Stimulated activated effector memory CD8-positive, alpha-beta T cell treated with anti-CD3 and anti-CD28 coated beads, Interleukin-12 subunit alpha, Interleukin-12 subunit beta, amount 100 ng/mL, for 72 hours (primary cell): Measurements from ENCODE around the gene COPG1.
"Not testable (repeated sequence)": the region's sequence is repeated elsewhere in the genome, so short reads cannot be mapped to it uniquely, and the experiment has no call there.

Experiments
- ATAC-seq: fragments of 150-1000 bp; cut with Tn5 transposase; 2 replicates; pipeline ENCODE4 v1.10.0; 2021
- DNase-seq, 2 donors: peaks; one replicate each; pipeline ENCODE4 v3.0.0; 2021 to 2022; ENCODE audit warnings: low spot score in 2 of 2
- H3K27ac Mint-ChIP-seq: one replicate; pipeline ENCODE4 v1.8.0; 2022; ENCODE audit warnings: mild to moderate bottlenecking, mixed read lengths
- H3K36me3 Mint-ChIP-seq: one replicate; pipeline ENCODE4 v1.8.0; 2022; ENCODE audit warnings: mild to moderate bottlenecking, mixed read lengths
- H3K4me1 Mint-ChIP-seq: one replicate; pipeline ENCODE4 v1.8.0; 2022; ENCODE audit warnings: mixed read lengths
- H3K4me3 Mint-ChIP-seq: one replicate; pipeline ENCODE4 v1.8.0; 2022; ENCODE audit warnings: mild to moderate bottlenecking, mixed read lengths
- H3K9me3 Mint-ChIP-seq: one replicate; pipeline ENCODE4 v1.8.0; 2022; ENCODE audit warnings: mixed read lengths

The COPG1 gene

DNA sequence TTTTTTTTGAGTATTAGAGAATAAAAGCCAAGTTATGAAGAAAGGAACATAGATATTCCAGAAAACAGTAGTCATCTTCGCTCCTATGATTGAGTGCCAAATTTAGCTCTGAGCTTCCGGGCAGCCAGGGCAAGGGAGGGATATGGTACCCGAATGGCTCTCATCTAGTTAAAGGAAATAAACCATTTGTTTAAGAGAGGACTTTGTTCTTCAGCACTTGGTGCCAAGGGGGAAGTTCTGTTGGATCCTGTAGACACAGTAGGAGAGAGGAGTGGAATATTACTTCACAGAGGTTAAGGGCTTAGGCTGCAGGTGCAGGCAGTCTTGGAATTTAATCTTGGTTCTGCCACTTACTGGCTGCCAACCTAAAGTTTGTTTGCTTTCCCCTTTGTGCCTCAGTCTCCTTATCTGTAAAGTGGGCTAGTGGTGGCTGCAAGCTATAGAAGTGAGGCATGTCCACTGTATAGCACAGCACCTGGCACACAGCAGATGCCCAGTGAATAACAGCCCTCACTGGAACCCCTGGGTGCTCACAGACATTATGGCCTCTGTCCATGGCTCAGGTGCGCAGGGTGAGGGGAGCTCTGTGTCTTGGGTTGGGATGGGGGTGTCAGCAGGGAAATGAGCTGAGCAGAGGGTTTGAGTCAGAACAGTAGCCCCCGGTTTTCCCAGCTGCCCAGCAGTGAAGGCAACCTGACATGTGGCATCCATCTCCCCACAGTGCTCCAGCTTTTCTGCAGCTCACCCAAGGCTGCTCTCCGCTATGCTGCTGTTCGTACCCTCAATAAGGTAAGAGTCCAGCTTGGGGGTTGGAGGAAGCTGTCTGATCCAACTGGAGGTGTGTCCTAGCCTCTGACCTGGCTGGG is 10.4 kb downstream of the COPG1 start:
- Mint-ChIP-seq H3K4me3 (no peak overlapping the region), H3K9me3 (no peaks in the 10 kb centered on the region), H3K4me1 (peaks cover 24% of the 10 kb centered on the region), H3K27ac (peak overlapping the region; percentile 29), H3K36me3 (peaks cover 100% of the 10 kb centered on the region)
- DNase-seq (no peak), ATAC-seq (no peak)

- DNase-seq, result no peak
- Mint-ChIP-seq H3K36me3 (peaks cover 100% of the 10 kb centered on the region), H3K9me3 (no peaks in the 10 kb centered on the region), H3K4me3 (no peak overlapping the region), H3K4me1 (peaks cover 22% of the 10 kb centered on the region), H3K27ac (no peak overlapping the region)
- no peak for ATAC-seq
Observed at GRCh38 chr3:129260606-129261005, 11.2 kb downstream of the COPG1 start.

DNA sequence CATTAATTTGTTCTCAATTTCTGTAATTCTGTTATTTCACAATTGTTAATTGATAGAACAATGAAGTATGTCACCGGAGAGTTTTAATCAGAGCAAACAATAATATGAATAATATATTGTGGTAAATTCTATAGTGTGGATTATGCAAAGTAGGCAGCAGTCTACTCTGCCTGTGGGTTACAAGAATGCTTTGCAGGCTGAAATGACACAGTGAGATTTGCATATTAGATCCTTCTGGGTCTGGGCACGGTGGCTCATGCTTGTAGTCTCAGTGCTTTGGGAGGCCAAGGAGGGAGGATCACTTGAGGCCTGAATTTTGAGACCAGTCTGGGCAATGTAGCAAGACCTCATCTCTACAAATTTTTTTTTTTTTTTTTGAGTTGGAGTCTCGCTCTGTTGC is 12.5 kb downstream of the COPG1 start:
- DNase-seq (no peak), ATAC-seq (no peak)
- Mint-ChIP-seq H3K4me3 (no peak overlapping the region), H3K9me3 (no peaks in the 10 kb centered on the region), H3K4me1 (peaks cover 22% of the 10 kb centered on the region), H3K36me3 (peaks cover 100% of the 10 kb centered on the region), H3K27ac (no peak overlapping the region)

DNA sequence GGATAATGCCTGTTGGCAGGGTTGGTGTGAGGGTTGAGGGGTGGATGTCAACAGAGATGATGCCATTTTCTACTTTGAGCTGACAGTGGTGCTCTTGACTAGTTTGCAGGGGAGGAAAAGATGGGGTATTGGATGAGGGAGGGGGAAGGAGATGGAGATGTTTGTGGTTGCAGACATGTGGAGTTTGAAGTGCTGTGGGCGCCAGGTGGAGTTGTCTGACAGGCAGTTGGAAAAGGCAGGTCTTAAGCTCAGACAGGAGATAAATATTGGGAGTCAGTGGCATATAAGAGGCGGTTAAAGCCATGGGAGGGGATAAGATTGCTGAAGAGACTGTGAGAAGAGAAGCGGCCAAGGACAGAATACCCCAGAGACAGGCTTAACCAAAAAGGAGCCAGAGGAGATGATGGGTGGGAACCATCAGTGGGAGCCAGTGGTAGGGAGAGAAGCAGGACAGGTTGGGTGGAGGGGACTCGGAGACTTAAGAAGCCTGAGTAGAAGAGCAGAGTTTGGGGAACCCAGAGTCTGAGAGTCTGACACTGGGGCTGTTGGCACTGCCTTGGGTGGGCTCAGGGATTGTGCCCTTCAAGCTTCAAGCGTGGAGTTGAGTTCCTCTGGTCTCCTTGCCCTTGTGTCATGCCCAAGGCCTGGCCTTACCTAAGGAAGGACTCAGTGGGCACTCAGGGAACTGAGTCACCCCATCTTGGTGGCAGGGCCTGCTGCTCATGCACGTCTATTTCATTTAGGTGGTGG is 13.9 kb downstream of the COPG1 start:
- peaks cover 22% of the 10 kb centered on the region for H3K4me1 Mint-ChIP-seq
- no peak overlapping the region for H3K4me3 Mint-ChIP-seq
- no peak for ATAC-seq
- H3K9me3 Mint-ChIP-seq, result no peaks in the 10 kb centered on the region
- H3K36me3 Mint-ChIP-seq, result peaks cover 100% of the 10 kb centered on the region
- no peak for DNase-seq
- peak overlapping the region; percentile 41 for H3K27ac Mint-ChIP-seq

DNA sequence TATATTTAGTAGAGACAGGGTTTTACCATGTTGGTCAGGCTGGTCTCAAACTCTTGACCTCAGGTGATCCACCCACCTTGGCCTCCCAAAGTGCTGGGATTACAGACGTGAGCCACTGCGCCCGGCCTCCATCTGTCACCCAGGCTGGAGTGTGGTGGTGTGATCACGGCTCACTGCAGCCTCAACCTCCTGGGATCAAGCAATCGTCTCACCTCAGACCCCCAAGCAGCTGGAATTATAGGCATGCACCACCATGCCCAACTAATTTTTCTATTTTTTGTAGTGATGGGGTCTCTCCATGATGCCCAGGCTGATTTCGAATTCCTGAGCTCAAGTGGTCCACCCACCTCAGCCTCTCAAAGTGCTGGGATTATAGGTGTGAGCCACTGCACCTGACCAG is 15.6 kb downstream of the COPG1 start:
- peaks cover 22% of the 10 kb centered on the region for H3K4me1 Mint-ChIP-seq

GRCh38 chr3:129266651-129267050 is 17.2 kb downstream of the COPG1 start:
- no peak overlapping the region for H3K4me3 Mint-ChIP-seq
- DNase-seq (no peak), ATAC-seq (no peak)
- H3K27ac Mint-ChIP-seq, result no peak overlapping the region
- H3K36me3 Mint-ChIP-seq, result peaks cover 100% of the 10 kb centered on the region
- H3K9me3 Mint-ChIP-seq, result no peaks in the 10 kb centered on the region
- H3K4me1 Mint-ChIP-seq, result peaks cover 11% of the 10 kb centered on the region

More for the DNA sequence above, 15.6 kb downstream of the COPG1 start:
- not testable (repeated sequence) for DNase-seq, ATAC-seq, H3K27ac Mint-ChIP-seq, H3K9me3 Mint-ChIP-seq, H3K4me3 Mint-ChIP-seq
- H3K36me3 Mint-ChIP-seq, result peaks cover 100% of the 10 kb centered on the region

GRCh38 chr3:129268396-129268795 is 19.0 kb downstream of the COPG1 start:
- H3K9me3 Mint-ChIP-seq, result no peaks in the 10 kb centered on the region
- H3K27ac Mint-ChIP-seq, result peak overlapping the region; percentile 61
- no peak overlapping the region for H3K4me3 Mint-ChIP-seq
- peaks cover 100% of the 10 kb centered on the region for H3K36me3 Mint-ChIP-seq
- no peak for DNase-seq
- H3K4me1 Mint-ChIP-seq, result peaks cover under 1% of the 10 kb centered on the region
- ATAC-seq, result no peak

DNA sequence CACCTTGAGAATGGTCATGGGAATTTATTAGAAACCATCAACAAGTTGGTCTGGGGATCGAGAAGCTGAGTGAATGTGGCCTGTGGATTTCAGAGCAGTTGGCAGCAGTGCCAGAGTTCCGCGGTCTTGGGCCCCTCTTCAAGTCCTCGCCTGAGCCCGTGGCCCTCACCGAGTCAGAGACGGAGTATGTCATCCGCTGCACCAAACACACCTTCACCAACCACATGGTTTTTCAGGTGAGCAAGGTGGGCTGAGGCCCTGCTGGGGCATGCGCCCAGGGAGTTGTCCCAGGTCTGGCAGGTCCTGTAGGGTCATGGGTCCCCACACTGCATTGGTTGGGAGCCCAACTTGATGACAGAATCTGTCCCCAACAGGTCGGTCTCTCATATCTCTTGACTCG is 22.3 kb downstream of the COPG1 start:
- DNase-seq (no peak), ATAC-seq (no peak)
- peak overlapping the region; percentile 20 for H3K27ac Mint-ChIP-seq
- H3K4me1 Mint-ChIP-seq, result peaks cover 11% of the 10 kb centered on the region
- H3K36me3 Mint-ChIP-seq, result peaks cover 100% of the 10 kb centered on the region
- H3K4me3 Mint-ChIP-seq, result no peak overlapping the region
- H3K9me3 Mint-ChIP-seq, result no peaks in the 10 kb centered on the region

GRCh38 chr3:129276385-129276784 is 27.0 kb downstream of the COPG1 start:
- H3K27ac Mint-ChIP-seq, result no peak overlapping the region
- peaks cover 97% of the 10 kb centered on the region for H3K36me3 Mint-ChIP-seq

DNA sequence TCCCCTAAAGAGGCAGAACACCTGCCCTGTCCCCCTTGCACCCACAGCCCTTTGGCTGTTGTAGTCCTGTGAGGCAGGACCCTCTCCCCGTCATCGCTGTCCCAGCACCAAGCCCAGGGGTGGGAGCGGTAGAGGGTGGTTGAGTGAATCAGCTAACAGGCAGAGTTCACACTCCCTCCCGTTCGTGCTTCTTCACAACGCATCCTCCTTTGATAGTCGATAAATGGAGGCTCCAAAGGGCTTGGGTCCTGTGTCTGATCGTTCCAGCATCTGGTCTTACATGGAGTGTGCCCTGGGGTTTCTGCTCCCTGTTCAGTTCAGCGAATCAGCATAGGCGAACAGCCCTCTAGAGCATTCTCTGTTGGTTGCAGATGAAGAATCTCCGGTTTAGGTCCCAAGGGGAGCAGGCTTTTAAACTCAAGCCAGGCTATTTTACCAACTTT is 28.4 kb downstream of the COPG1 start:
- Mint-ChIP-seq H3K36me3 (peaks cover 94% of the 10 kb centered on the region), H3K9me3 (no peaks in the 10 kb centered on the region), H3K4me3 (peak overlapping the region; percentile 92), H3K27ac (peak overlapping the region; percentile 96), H3K4me1 (peaks cover 57% of the 10 kb centered on the region)
- DNase-seq (no peak), ATAC-seq (no peak)

More at GRCh38 chr3:129276385-129276784, 27.0 kb downstream of the COPG1 start:
- Mint-ChIP-seq H3K4me1 (peaks cover 44% of the 10 kb centered on the region), H3K9me3 (no peaks in the 10 kb centered on the region), H3K4me3 (no peak overlapping the region)
- DNase-seq (no peak), ATAC-seq (peak; percentile 22)

DNA sequence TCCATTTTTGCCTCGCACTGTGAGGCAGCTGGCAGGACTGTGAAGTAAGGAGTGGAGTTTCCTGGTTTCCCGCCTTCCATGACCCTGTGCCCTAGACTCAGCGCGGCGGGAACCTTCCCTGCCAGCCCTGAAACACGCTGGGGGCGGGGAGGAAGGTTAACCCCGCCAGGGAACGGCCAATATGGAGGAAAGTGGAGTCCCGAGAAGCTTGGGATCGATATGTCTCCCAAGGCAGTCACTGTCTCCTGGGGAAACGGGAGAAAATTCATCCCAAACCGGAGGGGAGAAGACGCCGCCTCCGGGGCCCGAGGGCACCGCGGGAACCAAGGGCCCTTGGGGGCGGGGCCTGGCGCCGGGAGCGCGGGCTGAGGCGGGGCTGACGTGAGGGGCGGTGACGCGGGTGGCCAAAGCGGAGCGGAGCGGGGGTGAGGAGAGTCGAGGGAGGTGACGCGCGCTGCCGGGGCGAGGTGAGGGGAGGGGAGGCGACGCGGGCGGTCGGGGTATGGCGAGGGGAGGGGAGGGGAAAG is 29.1 kb downstream of the COPG1 start, which contains the start of gene HMCES:
Gene HMCES, plus strand, starts transcription at position 432 of the 527 bp plus-strand sequence. CDS start 863 bp downstream, outside the sequence.
- Mint-ChIP-seq H3K9me3 (no peaks in the 10 kb centered on the region), H3K27ac (peak within 1 kb of the TSS; percentile 96), H3K36me3 (peaks cover 94% of the 10 kb centered on the region), H3K4me3 (peak within 1 kb of the TSS; percentile 92), H3K4me1 (peaks cover 62% of the 10 kb centered on the region)
- ATAC-seq (peak; percentile 91), DNase-seq (peak; percentile 90 to 95)

DNA sequence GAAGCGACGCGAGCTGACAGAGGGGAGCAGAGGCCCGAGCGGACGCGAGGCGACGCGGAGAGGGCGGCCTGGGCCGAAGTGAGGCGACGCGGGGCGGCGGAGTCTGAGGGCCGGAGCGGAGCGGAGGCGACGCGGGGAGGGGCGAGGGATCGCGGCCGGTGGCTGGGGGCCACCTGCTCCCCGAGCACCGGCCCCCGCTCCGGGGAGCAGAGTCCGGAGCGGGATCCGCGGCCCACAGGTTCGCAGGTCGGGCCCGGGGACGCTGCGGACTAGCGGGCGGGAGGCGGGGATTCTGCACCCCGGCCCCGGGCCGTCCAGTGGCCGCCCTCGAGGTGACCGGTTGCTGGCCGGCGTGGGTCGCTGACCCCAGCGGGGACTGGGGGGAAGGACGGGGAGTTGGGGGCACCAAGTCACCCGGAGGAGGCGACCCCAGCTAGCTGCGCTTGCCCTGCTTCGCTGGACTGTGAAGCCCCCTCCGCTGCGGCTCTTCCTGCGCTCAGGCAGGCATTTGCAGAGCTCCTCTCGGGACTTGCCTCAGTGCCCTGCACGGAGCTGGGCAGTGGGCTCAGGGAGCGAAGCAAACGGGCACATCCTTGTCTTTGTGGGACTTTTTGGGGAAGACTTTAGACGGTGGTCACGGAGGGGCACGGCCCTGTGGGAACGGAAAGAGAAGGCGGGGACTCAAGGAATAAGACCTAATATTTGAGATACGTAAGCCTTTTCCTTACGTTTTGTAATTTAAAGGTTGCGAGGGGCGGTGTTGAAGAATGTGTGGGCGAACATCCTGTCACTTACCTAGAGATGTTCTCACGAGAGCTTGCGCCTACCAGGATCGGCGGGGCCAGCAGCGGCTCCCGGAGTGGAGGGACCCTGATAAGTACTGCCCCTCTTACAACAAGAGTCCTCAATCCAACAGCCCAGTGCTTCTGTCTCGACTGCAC is 29.8 kb downstream of the COPG1 start:
- Mint-ChIP-seq H3K9me3 (no peaks in the 10 kb centered on the region), H3K27ac (peak overlapping the region; percentile 96), H3K4me3 (peak overlapping the region; percentile 92), H3K36me3 (peaks cover 94% of the 10 kb centered on the region), H3K4me1 (peaks cover 62% of the 10 kb centered on the region)
- peak; percentile 23 to 78 for DNase-seq
- peak; percentile 60 for ATAC-seq

DNA sequence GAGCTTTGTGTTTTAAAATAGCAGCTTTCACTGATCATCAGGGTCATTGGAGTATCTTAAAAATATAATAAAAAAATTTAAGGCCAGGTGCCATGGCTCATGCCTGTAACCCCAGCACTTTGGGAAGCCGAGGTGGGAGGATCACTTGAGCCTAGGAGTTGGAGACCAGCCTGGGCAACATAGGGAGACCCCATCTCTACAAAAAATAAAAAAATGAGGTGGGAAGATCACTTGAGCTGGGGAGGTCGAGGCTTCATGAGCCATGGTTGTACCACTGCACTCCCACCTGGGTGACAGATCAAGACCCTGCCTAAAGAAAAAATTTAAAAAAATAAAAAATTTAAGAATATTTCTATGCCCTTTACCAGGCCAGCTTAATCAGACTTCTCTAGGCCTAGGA is 30.8 kb downstream of the COPG1 start:
- Mint-ChIP-seq H3K4me3 (peak overlapping the region; percentile 92), H3K9me3 (no peaks in the 10 kb centered on the region), H3K27ac (no peak overlapping the region), H3K4me1 (peaks cover 62% of the 10 kb centered on the region), H3K36me3 (peaks cover 94% of the 10 kb centered on the region)
- no peak for ATAC-seq
- no peak for DNase-seq

GRCh38 chr3:129281726-129282125 is 32.3 kb downstream of the COPG1 start:
- peaks cover 92% of the 10 kb centered on the region for H3K36me3 Mint-ChIP-seq
- DNase-seq (no peak), ATAC-seq (no peak)
- no peak overlapping the region for H3K4me3 Mint-ChIP-seq
- H3K27ac Mint-ChIP-seq, result peak overlapping the region; percentile 75
- no peaks in the 10 kb centered on the region for H3K9me3 Mint-ChIP-seq
- H3K4me1 Mint-ChIP-seq, result peaks cover 52% of the 10 kb centered on the region
